ENCODE data around the gene EFS.

EFS gene, protein sequence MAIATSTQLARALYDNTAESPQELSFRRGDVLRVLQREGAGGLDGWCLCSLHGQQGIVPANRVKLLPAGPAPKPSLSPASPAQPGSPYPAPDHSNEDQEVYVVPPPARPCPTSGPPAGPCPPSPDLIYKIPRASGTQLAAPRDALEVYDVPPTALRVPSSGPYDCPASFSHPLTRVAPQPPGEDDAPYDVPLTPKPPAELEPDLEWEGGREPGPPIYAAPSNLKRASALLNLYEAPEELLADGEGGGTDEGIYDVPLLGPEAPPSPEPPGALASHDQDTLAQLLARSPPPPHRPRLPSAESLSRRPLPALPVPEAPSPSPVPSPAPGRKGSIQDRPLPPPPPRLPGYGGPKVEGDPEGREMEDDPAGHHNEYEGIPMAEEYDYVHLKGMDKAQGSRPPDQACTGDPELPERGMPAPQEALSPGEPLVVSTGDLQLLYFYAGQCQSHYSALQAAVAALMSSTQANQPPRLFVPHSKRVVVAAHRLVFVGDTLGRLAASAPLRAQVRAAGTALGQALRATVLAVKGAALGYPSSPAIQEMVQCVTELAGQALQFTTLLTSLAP

GRCh38 chr14:23365036-23365731 is at the start of gene EFS:
TSS of gene EFS (minus strand) at chr14:23365172. CDS start at chr14:23365025, 147 bp downstream.
- no peak for DNase-seq (ENCODE audit: low read depth)
- TF ChIP-seq, protein P1, sequence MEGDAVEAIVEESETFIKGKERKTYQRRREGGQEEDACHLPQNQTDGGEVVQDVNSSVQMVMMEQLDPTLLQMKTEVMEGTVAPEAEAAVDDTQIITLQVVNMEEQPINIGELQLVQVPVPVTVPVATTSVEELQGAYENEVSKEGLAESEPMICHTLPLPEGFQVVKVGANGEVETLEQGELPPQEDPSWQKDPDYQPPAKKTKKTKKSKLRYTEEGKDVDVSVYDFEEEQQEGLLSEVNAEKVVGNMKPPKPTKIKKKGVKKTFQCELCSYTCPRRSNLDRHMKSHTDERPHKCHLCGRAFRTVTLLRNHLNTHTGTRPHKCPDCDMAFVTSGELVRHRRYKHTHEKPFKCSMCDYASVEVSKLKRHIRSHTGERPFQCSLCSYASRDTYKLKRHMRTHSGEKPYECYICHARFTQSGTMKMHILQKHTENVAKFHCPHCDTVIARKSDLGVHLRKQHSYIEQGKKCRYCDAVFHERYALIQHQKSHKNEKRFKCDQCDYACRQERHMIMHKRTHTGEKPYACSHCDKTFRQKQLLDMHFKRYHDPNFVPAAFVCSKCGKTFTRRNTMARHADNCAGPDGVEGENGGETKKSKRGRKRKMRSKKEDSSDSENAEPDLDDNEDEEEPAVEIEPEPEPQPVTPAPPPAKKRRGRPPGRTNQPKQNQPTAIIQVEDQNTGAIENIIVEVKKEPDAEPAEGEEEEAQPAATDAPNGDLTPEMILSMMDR (IDR thresholded peaks at IDR 0.05; ENCODE audit: low read depth, low read length, missing control alignments): no peak
- in situ Hi-C loops (cut with HindIII; ENCODE audit: low sequenced_read_pairs): loop anchor here (5.0 kb wide), 1 partner anchor 38 kb away; no protein-coding TSS in a partner anchor
- peak within 1 kb of the TSS; percentile 53 for H3K4me3 ChIP-seq (ENCODE audit: low read depth, low read length)

- H3K4me3 ChIP-seq (ENCODE audit: low read depth, low read length): no peak overlapping the region
- in situ Hi-C loops (cut with HindIII; ENCODE audit: low sequenced_read_pairs): no loop called here
- DNase-seq (ENCODE audit: low read depth): no peak
- TF ChIP-seq, protein P1 (IDR thresholded peaks at IDR 0.05; ENCODE audit: low read depth, low read length, missing control alignments): no peak
Observed at GRCh38 chr14:23414254-23414653, 49.3 kb upstream of the EFS start.

GRCh38 chr14:23413681-23414080 is 48.7 kb upstream of the EFS start:
- TF ChIP-seq, protein P1 (IDR thresholded peaks at IDR 0.05; ENCODE audit: low read depth, low read length, missing control alignments): no peak
- in situ Hi-C loops (cut with HindIII; ENCODE audit: low sequenced_read_pairs): no loop called here
- H3K4me3 ChIP-seq (ENCODE audit: low read depth, low read length): no peak overlapping the region
- no peak for DNase-seq (ENCODE audit: low read depth)

GRCh38 chr14:23411563-23412525 is 46.9 kb upstream of the EFS start:
- in situ Hi-C loops (cut with HindIII; ENCODE audit: low sequenced_read_pairs): no loop called here
- no peak overlapping the region for H3K4me3 ChIP-seq (ENCODE audit: low read depth, low read length)
- TF ChIP-seq, protein P1 (IDR thresholded peaks at IDR 0.05; ENCODE audit: low read depth, low read length, missing control alignments): no peak
- DNase-seq (ENCODE audit: low read depth): no peak

- DNase-seq (ENCODE audit: low read depth): no peak
- TF ChIP-seq, protein P1 (IDR thresholded peaks at IDR 0.05; ENCODE audit: low read depth, low read length, missing control alignments): no peak
- H3K4me3 ChIP-seq (ENCODE audit: low read depth, low read length): no peak overlapping the region
- in situ Hi-C loops (cut with HindIII; ENCODE audit: low sequenced_read_pairs): no loop called here
Observed at GRCh38 chr14:23409966-23410635, 45.1 kb upstream of the EFS start.

Measured in astrocyte of the cerebellum (primary cell).